ENCODE results near the gene ASB18.

The ASB18 gene

DNA sequence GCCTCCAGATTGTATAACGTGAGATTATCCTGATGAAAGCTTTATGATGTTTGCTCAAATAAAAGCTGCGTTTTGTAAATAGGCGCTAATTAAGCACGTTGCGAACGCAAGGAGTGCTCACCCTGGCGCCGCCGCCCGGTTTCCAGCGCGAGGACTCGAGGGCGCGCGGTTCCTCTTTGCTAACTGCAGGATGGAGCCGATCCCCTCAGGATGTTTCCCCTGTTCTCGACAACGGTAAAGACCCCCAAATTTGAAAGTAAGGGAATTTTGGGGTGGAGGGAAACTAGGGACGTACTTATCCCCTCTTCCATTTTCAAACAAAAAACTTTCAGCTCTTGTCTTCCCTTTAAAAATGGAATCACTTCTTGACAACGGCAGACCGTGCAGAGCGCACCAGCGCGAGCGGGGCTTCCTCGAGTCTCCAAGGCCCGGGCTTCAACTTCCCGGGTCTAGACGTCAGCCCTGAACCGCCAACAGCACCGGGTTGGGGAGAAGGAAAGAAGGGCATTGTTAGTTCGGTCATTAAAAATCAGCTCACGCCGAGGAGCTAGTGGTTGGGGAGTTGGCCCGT lies 95.0 kb downstream of the ASB18 start:
- TF ChIP-seq RAD21 (IDR thresholded peaks at IDR 0.05; ENCODE audit: low read depth) (no peak), ZBTB7A (IDR thresholded peaks at IDR 0.05; ENCODE audit: low read depth) (no peak), FOXM1 (IDR thresholded peaks at IDR 0.05; ENCODE audit: borderline replicate concordance, low read depth) (no peak), TAF1 (IDR thresholded peaks at IDR 0.05; ENCODE audit: low read depth) (no peak)
- TF ChIP-seq, protein P1, sequence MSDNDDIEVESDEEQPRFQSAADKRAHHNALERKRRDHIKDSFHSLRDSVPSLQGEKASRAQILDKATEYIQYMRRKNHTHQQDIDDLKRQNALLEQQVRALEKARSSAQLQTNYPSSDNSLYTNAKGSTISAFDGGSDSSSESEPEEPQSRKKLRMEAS (IDR thresholded peaks at IDR 0.05), result no peak

DNA sequence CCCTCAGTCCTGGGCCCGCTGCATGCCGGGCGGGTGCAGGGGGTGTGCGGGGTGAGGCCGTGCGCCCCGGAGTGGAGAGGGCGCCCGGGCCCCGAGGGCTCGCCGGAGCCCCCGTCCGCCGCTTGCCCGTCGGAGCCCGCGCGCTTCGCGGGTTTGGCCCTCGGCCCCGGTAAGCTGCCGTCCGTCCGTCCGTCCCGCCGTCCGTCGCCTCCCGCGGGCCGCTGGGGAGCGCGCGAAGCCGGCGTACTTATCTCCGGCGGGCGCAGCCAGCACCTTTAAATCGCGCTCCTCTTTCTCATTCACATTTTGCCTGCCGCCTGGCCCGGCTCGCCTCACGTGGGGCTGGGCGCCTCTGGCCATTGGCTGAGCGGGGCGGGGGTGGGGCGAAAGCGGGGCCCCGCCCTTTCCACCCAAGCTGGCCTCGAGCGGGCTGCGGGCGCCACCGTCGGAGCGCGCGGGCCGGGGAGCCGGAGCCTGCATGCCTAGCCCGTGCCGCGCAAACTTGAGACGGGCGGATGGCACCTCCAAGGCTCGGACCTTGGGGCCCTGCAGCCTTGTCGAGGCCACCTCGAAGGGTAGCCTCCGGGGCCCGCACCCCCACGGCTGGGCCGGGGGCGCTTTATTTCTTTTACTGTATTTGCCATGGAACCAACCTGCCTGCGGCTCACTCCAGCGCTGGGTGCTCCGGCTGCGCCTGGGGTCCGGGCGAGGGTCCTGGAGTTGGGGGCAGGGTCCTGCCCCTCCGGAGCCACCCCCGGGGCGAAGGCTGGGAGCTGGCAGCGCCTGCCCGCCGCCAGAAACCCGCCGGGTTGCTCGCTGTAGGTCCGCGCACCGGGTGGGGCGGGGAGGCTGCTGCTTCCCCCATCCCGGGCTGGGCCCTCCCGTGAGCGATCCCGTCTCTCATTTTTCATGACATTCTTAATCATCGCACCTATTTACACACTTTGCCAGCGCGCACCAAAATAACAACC lies 95.8 kb downstream of the ASB18 start, which contains the start of gene GBX2:
TSS of gene GBX2 (minus strand) at position 277 of the 971 bp plus-strand sequence. CDS start 415 bp downstream, outside the sequence.
- TF ChIP-seq FOXM1 (IDR thresholded peaks at IDR 0.05; ENCODE audit: borderline replicate concordance, low read depth) (no peak), ZBTB7A (IDR thresholded peaks at IDR 0.05; ENCODE audit: low read depth) (no peak), EP300 (IDR thresholded peaks at IDR 0.05; ENCODE audit: borderline replicate concordance) (no peak), EGR1 (IDR thresholded peaks at IDR 0.05) (no peak), TAF1 (IDR thresholded peaks at IDR 0.05; ENCODE audit: low read depth) (peak; percentile 76; the same call in 1 of the 2 replicates), YY1 (IDR thresholded peaks at IDR 0.05; ENCODE audit: low read depth) (peak; percentile 27; the same call in 1 of the 2 replicates), TCF12 (IDR thresholded peaks at IDR 0.05; ENCODE audit: low read depth) (no peak; the same call in 1 of the 2 replicates), RAD21 (IDR thresholded peaks at IDR 0.05; ENCODE audit: low read depth) (no peak), CREB1 (IDR thresholded peaks at IDR 0.05; ENCODE audit: low read depth) (no peak), NFIC (IDR thresholded peaks at IDR 0.05) (no peak), TEAD4 (IDR thresholded peaks at IDR 0.05) (no peak), CEBPB (IDR thresholded peaks at IDR 0.05) (no peak)
- TF ChIP-seq, protein P2, sequence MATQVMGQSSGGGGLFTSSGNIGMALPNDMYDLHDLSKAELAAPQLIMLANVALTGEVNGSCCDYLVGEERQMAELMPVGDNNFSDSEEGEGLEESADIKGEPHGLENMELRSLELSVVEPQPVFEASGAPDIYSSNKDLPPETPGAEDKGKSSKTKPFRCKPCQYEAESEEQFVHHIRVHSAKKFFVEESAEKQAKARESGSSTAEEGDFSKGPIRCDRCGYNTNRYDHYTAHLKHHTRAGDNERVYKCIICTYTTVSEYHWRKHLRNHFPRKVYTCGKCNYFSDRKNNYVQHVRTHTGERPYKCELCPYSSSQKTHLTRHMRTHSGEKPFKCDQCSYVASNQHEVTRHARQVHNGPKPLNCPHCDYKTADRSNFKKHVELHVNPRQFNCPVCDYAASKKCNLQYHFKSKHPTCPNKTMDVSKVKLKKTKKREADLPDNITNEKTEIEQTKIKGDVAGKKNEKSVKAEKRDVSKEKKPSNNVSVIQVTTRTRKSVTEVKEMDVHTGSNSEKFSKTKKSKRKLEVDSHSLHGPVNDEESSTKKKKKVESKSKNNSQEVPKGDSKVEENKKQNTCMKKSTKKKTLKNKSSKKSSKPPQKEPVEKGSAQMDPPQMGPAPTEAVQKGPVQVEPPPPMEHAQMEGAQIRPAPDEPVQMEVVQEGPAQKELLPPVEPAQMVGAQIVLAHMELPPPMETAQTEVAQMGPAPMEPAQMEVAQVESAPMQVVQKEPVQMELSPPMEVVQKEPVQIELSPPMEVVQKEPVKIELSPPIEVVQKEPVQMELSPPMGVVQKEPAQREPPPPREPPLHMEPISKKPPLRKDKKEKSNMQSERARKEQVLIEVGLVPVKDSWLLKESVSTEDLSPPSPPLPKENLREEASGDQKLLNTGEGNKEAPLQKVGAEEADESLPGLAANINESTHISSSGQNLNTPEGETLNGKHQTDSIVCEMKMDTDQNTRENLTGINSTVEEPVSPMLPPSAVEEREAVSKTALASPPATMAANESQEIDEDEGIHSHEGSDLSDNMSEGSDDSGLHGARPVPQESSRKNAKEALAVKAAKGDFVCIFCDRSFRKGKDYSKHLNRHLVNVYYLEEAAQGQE (IDR thresholded peaks at IDR 0.05; ENCODE audit: low read depth), result no peak
- TF ChIP-seq, protein P3, sequence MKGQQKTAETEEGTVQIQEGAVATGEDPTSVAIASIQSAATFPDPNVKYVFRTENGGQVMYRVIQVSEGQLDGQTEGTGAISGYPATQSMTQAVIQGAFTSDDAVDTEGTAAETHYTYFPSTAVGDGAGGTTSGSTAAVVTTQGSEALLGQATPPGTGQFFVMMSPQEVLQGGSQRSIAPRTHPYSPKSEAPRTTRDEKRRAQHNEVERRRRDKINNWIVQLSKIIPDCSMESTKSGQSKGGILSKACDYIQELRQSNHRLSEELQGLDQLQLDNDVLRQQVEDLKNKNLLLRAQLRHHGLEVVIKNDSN (IDR thresholded peaks at IDR 0.05), result peak; percentile 98
- TF ChIP-seq, protein P1 (IDR thresholded peaks at IDR 0.05), result peak; percentile 94

DNA sequence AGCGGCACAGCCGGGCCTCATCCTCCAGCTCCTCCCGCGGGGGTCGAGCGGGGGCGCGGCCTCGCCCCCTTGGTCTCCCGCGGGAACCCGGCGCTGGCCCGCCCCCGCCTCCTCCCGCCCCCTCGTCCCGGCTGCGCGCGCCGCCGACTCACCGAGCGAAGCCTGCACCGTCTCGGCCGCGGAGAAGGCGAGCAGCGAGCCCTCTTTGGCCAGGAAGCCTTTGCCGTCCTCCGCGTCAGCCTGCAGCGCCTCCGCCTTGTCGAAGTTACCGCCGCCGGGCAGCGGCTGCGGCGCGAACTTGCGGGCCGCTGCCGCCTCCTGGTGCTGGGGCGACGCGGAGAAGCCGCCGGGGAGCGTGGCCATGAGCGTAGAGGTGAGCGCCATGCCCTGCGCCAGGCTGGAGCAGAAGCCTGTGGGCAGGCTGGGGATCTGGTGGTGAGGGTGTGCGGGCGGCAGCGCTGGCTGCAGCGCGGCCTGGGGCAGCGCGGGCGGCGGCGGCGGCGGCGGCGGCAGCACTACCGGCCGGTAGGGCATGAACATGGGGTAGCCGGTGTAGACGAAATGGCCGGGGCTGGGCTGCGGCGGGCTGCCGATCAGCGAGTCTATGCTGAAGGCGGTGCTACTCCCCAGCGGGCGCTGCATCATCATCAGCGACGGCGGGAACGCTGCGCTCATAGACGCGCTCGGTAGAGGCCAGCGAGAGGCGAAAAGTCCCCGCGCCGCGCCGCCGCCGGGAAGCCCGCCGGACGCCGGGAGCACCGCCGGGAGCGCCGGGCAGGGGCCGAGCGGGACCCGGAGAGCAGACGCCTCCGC lies 96.7 kb downstream of the ASB18 start:
- TF ChIP-seq NFIC (IDR thresholded peaks at IDR 0.05), result no peak
- no peak for TF ChIP-seq CREB1 (IDR thresholded peaks at IDR 0.05; ENCODE audit: low read depth)
- TF ChIP-seq, protein P2 (IDR thresholded peaks at IDR 0.05; ENCODE audit: low read depth), result no peak
- peak; percentile 72; the same call in 1 of the 2 replicates for TF ChIP-seq ZBTB7A (IDR thresholded peaks at IDR 0.05; ENCODE audit: low read depth)
- TF ChIP-seq FOXM1 (IDR thresholded peaks at IDR 0.05; ENCODE audit: borderline replicate concordance, low read depth), result no peak
- no peak for TF ChIP-seq YY1 (IDR thresholded peaks at IDR 0.05; ENCODE audit: low read depth)
- no peak; the same call in 1 of the 2 replicates for TF ChIP-seq TCF12 (IDR thresholded peaks at IDR 0.05; ENCODE audit: low read depth)
- TF ChIP-seq, protein P1 (IDR thresholded peaks at IDR 0.05), result peak; percentile 52
- TF ChIP-seq RAD21 (IDR thresholded peaks at IDR 0.05; ENCODE audit: low read depth), result no peak; the same call in 1 of the 2 replicates
- TF ChIP-seq EGR1 (IDR thresholded peaks at IDR 0.05), result peak; percentile 82
- TF ChIP-seq CEBPB (IDR thresholded peaks at IDR 0.05), result no peak
- 0 out of 2 replicates have a peak, but pooled peaks have one; percentile 15 for TF ChIP-seq TAF1 (IDR thresholded peaks at IDR 0.05; ENCODE audit: low read depth)

DNA sequence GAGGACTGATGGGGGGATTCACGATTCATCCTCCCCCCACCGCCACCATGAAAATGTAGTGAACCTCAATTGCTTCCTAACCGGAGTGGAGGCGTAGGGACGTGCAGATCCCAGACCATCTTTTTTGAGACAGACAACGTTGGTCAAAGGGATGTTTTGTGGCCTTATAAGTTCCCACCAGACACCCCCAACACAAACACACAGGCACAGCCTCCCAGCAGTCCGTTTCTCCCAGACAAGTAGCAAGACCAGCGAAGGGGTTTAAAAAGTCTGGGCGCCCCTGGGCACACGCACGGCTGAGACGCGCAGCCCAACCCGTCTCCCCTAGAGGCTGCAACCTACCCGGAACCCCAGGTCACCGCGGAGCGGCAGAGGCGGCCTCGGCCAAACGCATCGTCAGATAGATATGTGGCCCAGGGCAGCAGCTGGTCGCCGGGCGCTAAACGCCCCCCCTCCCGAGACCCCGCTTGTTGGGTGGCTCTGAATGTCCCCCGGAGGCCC lies 97.4 kb downstream of the ASB18 start:
- no peak for TF ChIP-seq TCF12 (IDR thresholded peaks at IDR 0.05; ENCODE audit: low read depth)
- no peak for TF ChIP-seq TAF1 (IDR thresholded peaks at IDR 0.05; ENCODE audit: low read depth)
- TF ChIP-seq YY1 (IDR thresholded peaks at IDR 0.05; ENCODE audit: low read depth), result no peak
- no peak for TF ChIP-seq CEBPB (IDR thresholded peaks at IDR 0.05)
- no peak for TF ChIP-seq CREB1 (IDR thresholded peaks at IDR 0.05; ENCODE audit: low read depth)
- TF ChIP-seq, protein P2 (IDR thresholded peaks at IDR 0.05; ENCODE audit: low read depth), result no peak
- TF ChIP-seq ZBTB7A (IDR thresholded peaks at IDR 0.05; ENCODE audit: low read depth), result no peak
- no peak for TF ChIP-seq EGR1 (IDR thresholded peaks at IDR 0.05)
- no peak for TF ChIP-seq TEAD4 (IDR thresholded peaks at IDR 0.05)
- TF ChIP-seq, protein P1 (IDR thresholded peaks at IDR 0.05), result no peak
- no peak for TF ChIP-seq RAD21 (IDR thresholded peaks at IDR 0.05; ENCODE audit: low read depth)
- TF ChIP-seq NFIC (IDR thresholded peaks at IDR 0.05), result no peak
- no peak for TF ChIP-seq EP300 (IDR thresholded peaks at IDR 0.05; ENCODE audit: borderline replicate concordance)
- TF ChIP-seq, protein P3 (IDR thresholded peaks at IDR 0.05), result no peak
- TF ChIP-seq FOXM1 (IDR thresholded peaks at IDR 0.05; ENCODE audit: borderline replicate concordance, low read depth), result no peak

Measured in Ishikawa (cell line).